CD4-positive, alpha-beta memory T cell (primary cell): ENCODE measurements around the gene CPN2. TPM values are rescaled to one million over a fixed set of nuclear protein-coding genes. Genes with fewer than 3 reads are reported as not detected.

Experiments
- CTCF ChIA-PET: fragments of 350-600 bp; sonication (Branson Sonifier 250); formaldehyde crosslinking; loops from one replicate; lab custom pipeline; 2021; ENCODE audit warnings: inconsistent platforms; ENCODE audit not compliant: partially characterized antibody; lab: Charles Lee
- POLR2A ChIA-PET: fragments of 350-600 bp; sonication (Branson Sonifier 250); formaldehyde crosslinking; loops from one replicate; lab custom pipeline; 2021; ENCODE audit not compliant: partially characterized antibody; lab: Charles Lee
- DNase-seq, 5 donors: peaks; one replicate each; pipeline versions ENCODE4 v3.0.0 to v3.0.0-alpha.2; 2020 to 2022; ENCODE audit warnings: mixed read lengths in 1 of 5
- H3K27ac ChIP-seq: one replicate; pipeline ENCODE4 v1.7.0; 2013; ENCODE audit warnings: low read depth, low read length
- H3K27me3 ChIP-seq: 2 replicates; pipeline ENCODE4 v1.7.0; 2013; ENCODE audit warnings: mild to moderate bottlenecking, low read length, moderate library complexity; ENCODE audit not compliant: insufficient read depth
- H3K36me3 ChIP-seq: 2 replicates; pipeline ENCODE4 v1.7.0; 2013; ENCODE audit warnings: mild to moderate bottlenecking, low read length, moderate library complexity; ENCODE audit not compliant: insufficient read depth
- H3K4me1 ChIP-seq: 2 replicates; pipeline ENCODE4 v1.7.0; 2013; ENCODE audit warnings: mild to moderate bottlenecking, low read length, moderate library complexity; ENCODE audit not compliant: insufficient read depth
- H3K4me3 ChIP-seq, 2 donors: one replicate each; pipeline ENCODE4 v1.7.0; 2013; ENCODE audit warnings: low read length in 2 of 2, mild to moderate bottlenecking in 1 of 2
- H3K9me3 ChIP-seq, 2 donors: one replicate each; pipeline ENCODE4 v1.7.0; 2013; ENCODE audit warnings: low read length in 2 of 2, control low read depth in 1 of 2; ENCODE audit not compliant: control insufficient read depth in 1 of 2
- H3K27ac Mint-ChIP-seq, 7 donors: one replicate each; pipeline ENCODE4 v1.8.0; 2020 to 2021; ENCODE audit warnings: mixed read lengths in 7 of 7, mild to moderate bottlenecking in 6 of 7, inconsistent platforms in 3 of 7, moderate library complexity in 3 of 7
- H3K27me3 Mint-ChIP-seq, 2 donors: one replicate each; pipeline ENCODE4 v1.8.0; 2020 to 2021; ENCODE audit warnings: mixed read lengths in 2 of 2
- H3K36me3 Mint-ChIP-seq, 2 donors: one replicate each; pipeline ENCODE4 v1.8.0; 2020 to 2021; ENCODE audit warnings: mixed read lengths in 2 of 2, inconsistent platforms in 1 of 2, mild to moderate bottlenecking in 1 of 2
- H3K4me1 Mint-ChIP-seq, 4 donors: one replicate each; pipeline ENCODE4 v1.8.0; 2020 to 2021; ENCODE audit warnings: mixed read lengths in 4 of 4, mild to moderate bottlenecking in 1 of 4
- H3K4me3 Mint-ChIP-seq, 8 donors: one replicate each; pipeline ENCODE4 v1.8.0; 2020 to 2021; ENCODE audit warnings: mixed read lengths in 8 of 8, mild to moderate bottlenecking in 7 of 8, moderate library complexity in 6 of 8, inconsistent platforms in 3 of 8
- H3K9me3 Mint-ChIP-seq, 8 donors: one replicate each; pipeline ENCODE4 v1.8.0; 2020 to 2021; ENCODE audit warnings: mixed read lengths in 8 of 8, mild to moderate bottlenecking in 5 of 8, inconsistent platforms in 3 of 8, moderate library complexity in 1 of 8
- intact Hi-C: fragments of 100-400 bp; cut with micrococcal nuclease; formaldehyde crosslinking; loops from one replicate; pipeline ENCODE4 v1.15.1; 2023
- polyA plus RNA-seq, 2 donors: library from polyadenylated mRNA; unstranded; fragments of 300-500 nt; fragmentation: Illumina TruSeq; gene quantifications; one replicate each; pipeline ENCODE4 v1.2.3, GENCODE V29; 2021
- total RNA-seq, 2 experiments: library from RNA; stranded (reverse); gene quantifications; one replicate each; pipeline ENCODE4 v1.2.3, GENCODE V29; 2021

The CPN2 gene
- total and polyA plus RNA-seq, 4 experiments from 2014 or later = not detected

GRCh38 chr3:194396539-194396858 lies 45.4 kb upstream of the CPN2 start:
- CTCF ChIA-PET = interaction anchor here (2.0 to 4.2 kb wide), 3 partner anchors 10 to 62 kb away, joined by 7 to 26 read pairs (median 9); no protein-coding TSS in a partner anchor
- H3K9me3 Mint-ChIP-seq = no peaks in the 10 kb centered on the region
- Histone ChIP-seq H3K27me3 (no peaks in the 10 kb centered on the region), H3K4me3 (peak overlapping the region in 1 of 2 donors; percentile 74), H3K27ac (peak overlapping the region; percentile 35), H3K9me3 (no peaks in the 10 kb centered on the region), H3K4me1 (peaks cover 41% of the 10 kb centered on the region), H3K36me3 (no peaks in the 10 kb centered on the region)
- peaks cover 18 to 49% (median 40%) of the 10 kb centered on the region in 4 donors for H3K4me1 Mint-ChIP-seq
- peaks cover 10 to 11% of the 10 kb centered on the region in 2 donors for H3K27me3 Mint-ChIP-seq
- peak overlapping the region; percentile 74 to 88 (median 80) for H3K4me3 Mint-ChIP-seq
- peak overlapping the region; percentile 38 to 83 (median 70) for H3K27ac Mint-ChIP-seq
- DNase-seq = peak in 1 of 5 donors; percentile 3
- H3K36me3 Mint-ChIP-seq = no peaks in the 10 kb centered on the region
- intact Hi-C loops = no loop called here
- POLR2A ChIA-PET = interaction anchor here (0.9 to 2.1 kb wide), 4 partner anchors 10 to 187 kb away, joined by 4 to 7 read pairs (median 4); no protein-coding TSS in a partner anchor

- Mint-ChIP-seq H3K9me3 (peaks cover 0 to 5% (median 1%) of the 10 kb centered on the region in 8 donors), H3K36me3 (no peaks in the 10 kb centered on the region), H3K27me3 (peaks cover 10 to 11% of the 10 kb centered on the region in 2 donors), H3K4me3 (peak overlapping the region; percentile 74 to 88 (median 80)), H3K27ac (peak overlapping the region; percentile 38 to 87 (median 78)), H3K4me1 (peaks cover 18 to 49% (median 40%) of the 10 kb centered on the region in 4 donors)
- Histone ChIP-seq H3K27ac (no peak overlapping the region), H3K4me1 (peaks cover 41% of the 10 kb centered on the region), H3K36me3 (no peaks in the 10 kb centered on the region), H3K9me3 (no peaks in the 10 kb centered on the region), H3K4me3 (peak overlapping the region in 1 of 2 donors; percentile 74), H3K27me3 (no peaks in the 10 kb centered on the region)
- ChIA-PET POLR2A (interaction anchor here (0.9 to 2.0 kb wide), 2 partner anchors 90 to 188 kb away, joined by 4 to 7 read pairs; no protein-coding TSS in a partner anchor), CTCF (interaction anchor here (1.4 to 4.2 kb wide), 4 partner anchors 11 to 62 kb away, joined by 5 to 26 read pairs (median 8); no protein-coding TSS in a partner anchor)
- intact Hi-C loops = no loop called here
- peak; percentile 34 to 72 (median 45) for DNase-seq
These were observed 44.8 kb upstream of the CPN2 start for GRCh38 chr3:194395778-194396538.

GRCh38 chr3:194395212-194395611 lies 44.1 kb upstream of the CPN2 start:
- H3K27me3 Mint-ChIP-seq = peaks cover 10 to 11% of the 10 kb centered on the region in 2 donors
- H3K4me3 Mint-ChIP-seq = peak overlapping the region in 7 of 8 donors; percentile 14 to 86 (median 76)
- H3K36me3 ChIP-seq = no peaks in the 10 kb centered on the region
- H3K27ac Mint-ChIP-seq = peak overlapping the region in 2 of 7 donors; percentile 47 to 78
- peaks cover 18 to 48% (median 40%) of the 10 kb centered on the region in 4 donors for H3K4me1 Mint-ChIP-seq
- peaks cover 41% of the 10 kb centered on the region for H3K4me1 ChIP-seq
- intact Hi-C loops = no loop called here
- no peaks in the 10 kb centered on the region for H3K27me3 ChIP-seq
- DNase-seq = no peak
- no peak overlapping the region for H3K27ac ChIP-seq
- H3K9me3 ChIP-seq = no peaks in the 10 kb centered on the region
- ChIA-PET POLR2A (no interaction called here), CTCF (interaction anchor here (0.7 to 2.0 kb wide), 4 partner anchors 9 to 61 kb away, joined by 3 to 7 read pairs (median 4); no protein-coding TSS in a partner anchor)
- H3K4me3 ChIP-seq = no peak overlapping the region
- H3K36me3 Mint-ChIP-seq = no peaks in the 10 kb centered on the region
- H3K9me3 Mint-ChIP-seq = peaks cover 0 to 11% (median 8%) of the 10 kb centered on the region in 8 donors

- H3K4me3 Mint-ChIP-seq = no peak overlapping the region
- intact Hi-C loops = no loop called here
- no peak overlapping the region for H3K27ac Mint-ChIP-seq
- Histone ChIP-seq H3K4me3 (no peak overlapping the region), H3K4me1 (peaks cover 20% of the 10 kb centered on the region), H3K9me3 (no peaks in the 10 kb centered on the region), H3K27ac (no peak overlapping the region), H3K36me3 (no peaks in the 10 kb centered on the region), H3K27me3 (no peaks in the 10 kb centered on the region)
- DNase-seq = no peak
- peaks cover 5 to 8% of the 10 kb centered on the region in 2 donors for H3K27me3 Mint-ChIP-seq
- peaks cover 0 to 15% (median 11%) of the 10 kb centered on the region in 8 donors for H3K9me3 Mint-ChIP-seq
- H3K4me1 Mint-ChIP-seq = peaks cover 10 to 25% (median 19%) of the 10 kb centered on the region in 4 donors
- H3K36me3 Mint-ChIP-seq = no peaks in the 10 kb centered on the region
- ChIA-PET CTCF (interaction anchor here (1.1 to 1.8 kb wide), 3 partner anchors 10 to 48 kb away, joined by 3 to 8 read pairs (median 8); no protein-coding TSS in a partner anchor), POLR2A (no interaction called here)
These were observed 41.4 kb upstream of the CPN2 start for GRCh38 chr3:194392576-194392975.

- intact Hi-C loops = no loop called here
- H3K27me3 ChIP-seq = no peaks in the 10 kb centered on the region
- H3K9me3 ChIP-seq = no peaks in the 10 kb centered on the region
- Mint-ChIP-seq H3K4me1 (peaks cover 4 to 12% (median 9%) of the 10 kb centered on the region in 4 donors), H3K36me3 (no peaks in the 10 kb centered on the region), H3K27me3 (peaks cover 5 to 10% of the 10 kb centered on the region in 2 donors), H3K4me3 (no peak overlapping the region), H3K27ac (no peak overlapping the region), H3K9me3 (peaks cover 0 to 15% (median 11%) of the 10 kb centered on the region in 8 donors)
- H3K4me1 ChIP-seq = peaks cover 4% of the 10 kb centered on the region
- CTCF ChIA-PET = no interaction called here
- POLR2A ChIA-PET = no interaction called here
- DNase-seq = no peak
- H3K27ac ChIP-seq = no peak overlapping the region
- H3K4me3 ChIP-seq = no peak overlapping the region
- no peaks in the 10 kb centered on the region for H3K36me3 ChIP-seq
These were observed 39.7 kb upstream of the CPN2 start for GRCh38 chr3:194390835-194391234.

GRCh38 chr3:194389269-194389668 lies 38.1 kb upstream of the CPN2 start:
- Mint-ChIP-seq H3K27ac (no peak overlapping the region), H3K9me3 (peaks cover 0 to 15% (median 11%) of the 10 kb centered on the region in 8 donors), H3K36me3 (no peaks in the 10 kb centered on the region), H3K4me1 (no peaks in the 10 kb centered on the region), H3K4me3 (no peak overlapping the region), H3K27me3 (peaks cover 2 to 9% of the 10 kb centered on the region in 2 donors)
- ChIA-PET POLR2A (no interaction called here), CTCF (interaction anchor here (1.1 to 1.2 kb wide), 2 partner anchors 45 to 56 kb away, joined by 3 read pairs; no protein-coding TSS in a partner anchor)
- no peak overlapping the region for H3K27ac ChIP-seq
- intact Hi-C loops = no loop called here
- H3K36me3 ChIP-seq = no peaks in the 10 kb centered on the region
- no peak overlapping the region for H3K4me3 ChIP-seq
- H3K4me1 ChIP-seq = no peaks in the 10 kb centered on the region
- H3K27me3 ChIP-seq = no peaks in the 10 kb centered on the region
- DNase-seq = no peak
- no peaks in the 10 kb centered on the region for H3K9me3 ChIP-seq

- Histone ChIP-seq H3K36me3 (no peaks in the 10 kb centered on the region), H3K27me3 (no peaks in the 10 kb centered on the region), H3K9me3 (no peaks in the 10 kb centered on the region), H3K27ac (no peak overlapping the region), H3K4me3 (no peak overlapping the region), H3K4me1 (no peaks in the 10 kb centered on the region)
- POLR2A ChIA-PET = no interaction called here
- no peak for DNase-seq
- Mint-ChIP-seq H3K36me3 (no peaks in the 10 kb centered on the region), H3K4me3 (no peak overlapping the region), H3K9me3 (peaks cover 0 to 15% (median 11%) of the 10 kb centered on the region in 8 donors), H3K27me3 (peaks cover 4 to 9% of the 10 kb centered on the region in 2 donors), H3K27ac (peak overlapping the region in 1 of 7 donors; percentile 88), H3K4me1 (no peaks in the 10 kb centered on the region)
- intact Hi-C loops = no loop called here
- CTCF ChIA-PET = interaction anchor here (1.0 to 1.8 kb wide), 2 partner anchors 15 to 70 kb away, joined by 3 to 6 read pairs; no protein-coding TSS in a partner anchor
These were observed 36.8 kb upstream of the CPN2 start for GRCh38 chr3:194387926-194388418.
